NCI-H524 treated with DMSO at 0.1 percent for 48 hours (cell line): ENCODE measurements around the gene SYNDIG1.
A peak's percentile ranks its signal among the peaks of the same experiment; 100 is the strongest.

Experiments
- DNase-seq: peaks from one replicate; lab custom pipeline; 2025; lab: John Stamatoyannopoulos, UW

SYNDIG1 gene

GRCh38 chr20:24469116-24469893, at the start of gene SYNDIG1:
Gene SYNDIG1, plus strand, starts transcription at chr20:24469629. Its CDS starts 73,469 bp downstream, at chr20:24543098.
- no peak for DNase-seq

GRCh38 chr20:24419786-24420185, 49.6 kb upstream of the SYNDIG1 start:
- DNase-seq = no peak

- DNase-seq = no peak
Measured at GRCh38 chr20:24420567-24420966, 48.9 kb upstream of the SYNDIG1 start.

GRCh38 chr20:24421071-24421470, 48.4 kb upstream of the SYNDIG1 start:
- DNase-seq = no peak

- DNase-seq = no peak
Measured at GRCh38 chr20:24422091-24422760, 47.2 kb upstream of the SYNDIG1 start.

DNA sequence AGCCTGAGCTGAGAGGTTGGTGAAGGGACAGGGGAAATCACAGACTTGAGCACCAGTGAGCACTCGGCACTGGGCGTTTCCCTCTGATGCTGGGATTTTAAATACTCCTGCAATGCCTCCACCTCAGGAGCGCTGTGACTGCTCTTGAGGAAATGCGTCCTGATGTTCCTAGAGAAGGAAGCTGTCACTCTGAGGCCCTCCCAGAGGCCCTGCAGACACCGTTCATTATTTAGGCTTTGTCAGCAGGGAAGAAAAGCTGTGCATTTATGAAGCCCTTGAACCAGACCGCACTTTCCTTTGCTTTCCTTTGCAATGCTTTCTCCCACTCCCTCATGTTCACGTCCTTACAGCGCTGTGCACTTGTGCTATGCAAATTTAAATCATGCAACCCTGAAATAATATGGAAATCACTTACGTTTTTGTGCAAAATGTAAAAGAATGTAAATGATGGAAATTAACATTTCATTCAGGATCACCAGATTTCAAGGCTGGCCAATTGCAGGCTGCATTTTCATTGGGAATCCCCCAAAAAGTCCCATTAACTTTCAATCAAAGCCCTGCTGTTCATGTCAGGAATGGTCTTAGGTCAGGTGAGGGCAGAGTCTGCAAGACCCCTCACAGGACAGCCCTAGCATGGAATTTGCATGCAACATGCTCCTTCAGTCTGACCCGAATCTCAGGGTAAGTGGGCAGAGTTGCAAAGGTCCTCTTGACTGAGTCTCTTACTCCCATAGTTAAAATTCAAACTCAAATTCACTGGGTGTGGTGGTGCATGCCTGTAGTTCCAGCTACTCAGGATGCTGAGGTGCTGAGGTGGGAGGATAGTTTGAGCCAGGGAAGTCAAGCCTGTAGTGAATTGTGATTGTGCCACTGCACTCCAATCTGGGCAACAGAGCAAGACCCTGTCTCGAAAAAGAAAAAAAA, 45.8 kb upstream of the SYNDIG1 start:
- DNase-seq = no peak

- DNase-seq = no peak
Measured at GRCh38 chr20:24425523-24426135, 43.8 kb upstream of the SYNDIG1 start.

DNA sequence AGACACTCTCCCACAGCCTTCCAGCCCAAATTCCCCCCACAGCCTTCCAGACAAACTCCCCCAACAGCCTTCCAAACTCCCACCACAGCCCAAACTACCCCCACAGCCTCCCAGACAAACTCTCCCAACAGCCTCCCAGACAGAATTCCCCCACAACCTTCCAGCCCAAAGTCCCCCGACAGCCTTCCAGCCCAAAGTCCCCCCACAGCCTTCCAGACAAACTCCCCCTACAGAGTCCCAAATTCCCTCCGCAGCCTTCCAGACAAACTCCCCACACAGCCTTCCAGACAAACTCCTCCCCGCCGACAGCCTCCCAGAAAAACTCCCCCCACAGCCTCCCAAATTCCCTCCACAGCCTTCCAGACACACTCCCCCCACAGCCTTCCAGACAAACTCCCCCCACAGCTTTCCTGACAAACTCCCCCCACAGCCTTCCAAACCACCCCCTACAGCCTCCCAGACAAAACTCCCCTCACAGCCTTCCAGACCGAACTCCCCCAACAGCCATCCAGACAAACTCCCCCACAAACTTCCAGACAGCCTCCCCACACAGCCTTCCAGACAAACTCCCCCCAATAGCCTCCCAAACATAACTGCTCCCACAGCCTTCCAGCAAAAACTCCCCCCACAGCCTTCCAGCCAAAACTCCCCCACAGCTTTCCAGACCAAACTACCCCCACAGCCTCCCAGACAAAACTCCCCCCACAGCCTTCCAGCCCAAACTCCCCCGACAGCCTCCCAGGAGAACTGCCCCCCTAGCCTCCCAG, 38.0 kb upstream of the SYNDIG1 start:
- DNase-seq = no peak

GRCh38 chr20:24432046-24432442, 37.4 kb upstream of the SYNDIG1 start:
- DNase-seq = no peak

DNA sequence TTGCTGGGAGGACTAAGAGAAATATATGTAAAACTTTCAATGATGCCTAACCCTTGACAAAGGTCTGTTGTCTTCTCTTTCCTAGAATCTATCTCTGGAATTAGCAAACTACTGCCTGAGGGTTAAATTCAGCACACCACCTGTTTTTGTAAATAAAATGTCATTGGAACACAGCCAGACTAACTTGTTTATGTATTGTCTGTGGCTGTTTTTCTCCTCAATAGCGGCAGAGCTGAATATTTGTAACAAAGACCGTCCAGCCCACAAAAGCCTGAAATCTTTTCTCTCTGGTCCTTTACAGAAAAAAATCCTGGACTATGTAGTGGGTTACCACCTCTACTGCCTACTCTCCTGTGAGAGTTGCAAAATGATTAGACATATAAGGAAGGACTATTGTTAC, 33.3 kb upstream of the SYNDIG1 start:
- no peak for DNase-seq

DNA sequence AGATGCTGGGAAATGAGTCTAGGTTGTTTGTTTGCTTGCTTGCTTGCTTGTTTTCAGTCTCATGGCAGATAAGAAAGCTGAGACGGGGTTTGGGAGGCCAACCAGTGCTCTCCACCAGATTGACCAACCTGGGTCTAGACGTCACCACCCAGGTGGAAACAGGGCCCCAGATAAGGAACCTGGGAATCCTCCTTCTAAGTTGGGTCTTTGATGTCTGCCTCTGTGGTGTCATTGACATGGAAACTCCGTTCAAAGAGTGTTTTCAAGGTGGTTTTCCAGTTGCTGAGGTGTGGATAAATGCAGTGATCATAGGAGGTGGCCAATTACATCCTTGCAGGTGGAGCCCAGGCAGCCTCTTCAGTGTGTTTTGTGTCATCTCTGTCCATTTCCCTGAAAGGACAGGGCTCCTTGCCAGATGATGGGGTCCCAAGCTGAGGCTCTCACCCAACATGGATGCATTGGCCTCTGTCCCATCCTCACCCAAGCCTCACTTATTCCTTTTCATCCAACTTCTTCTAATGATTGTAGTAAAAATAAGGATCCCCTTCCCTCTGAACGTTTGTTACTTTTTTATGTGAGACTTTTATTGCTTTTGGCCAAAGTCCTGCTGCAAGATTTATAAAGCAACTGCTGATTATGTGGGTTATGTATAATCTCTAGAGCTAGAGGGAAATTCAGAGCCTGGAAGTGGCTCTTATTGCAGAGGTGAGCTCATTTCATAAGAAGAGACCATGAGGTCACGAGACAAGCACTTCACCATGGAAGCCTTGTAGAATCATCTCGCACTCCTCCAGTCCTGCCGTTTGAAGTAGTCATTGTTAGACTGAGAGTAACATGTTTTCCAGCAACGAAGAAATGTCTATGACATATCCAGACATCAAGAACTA, 32.0 kb upstream of the SYNDIG1 start:
- DNase-seq = no peak

DNA sequence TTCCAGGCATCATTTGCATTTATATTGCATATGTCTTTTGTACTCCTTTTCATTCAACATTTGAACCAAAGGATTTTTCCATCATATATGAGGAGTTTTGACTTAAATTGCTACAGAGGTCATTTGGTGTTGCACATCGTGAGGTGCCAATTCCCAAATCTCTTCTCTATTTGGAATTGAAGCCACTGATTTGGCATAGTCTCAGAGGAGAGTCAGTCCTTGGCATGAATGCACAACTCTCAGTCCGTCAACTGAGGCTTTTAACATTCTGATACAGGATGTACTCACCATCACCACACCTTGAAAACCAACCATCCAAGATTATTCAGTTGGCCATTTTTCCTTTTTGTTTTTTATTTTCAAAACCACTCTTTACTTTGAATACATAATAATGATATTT, 31.1 kb upstream of the SYNDIG1 start:
- no peak for DNase-seq

DNA sequence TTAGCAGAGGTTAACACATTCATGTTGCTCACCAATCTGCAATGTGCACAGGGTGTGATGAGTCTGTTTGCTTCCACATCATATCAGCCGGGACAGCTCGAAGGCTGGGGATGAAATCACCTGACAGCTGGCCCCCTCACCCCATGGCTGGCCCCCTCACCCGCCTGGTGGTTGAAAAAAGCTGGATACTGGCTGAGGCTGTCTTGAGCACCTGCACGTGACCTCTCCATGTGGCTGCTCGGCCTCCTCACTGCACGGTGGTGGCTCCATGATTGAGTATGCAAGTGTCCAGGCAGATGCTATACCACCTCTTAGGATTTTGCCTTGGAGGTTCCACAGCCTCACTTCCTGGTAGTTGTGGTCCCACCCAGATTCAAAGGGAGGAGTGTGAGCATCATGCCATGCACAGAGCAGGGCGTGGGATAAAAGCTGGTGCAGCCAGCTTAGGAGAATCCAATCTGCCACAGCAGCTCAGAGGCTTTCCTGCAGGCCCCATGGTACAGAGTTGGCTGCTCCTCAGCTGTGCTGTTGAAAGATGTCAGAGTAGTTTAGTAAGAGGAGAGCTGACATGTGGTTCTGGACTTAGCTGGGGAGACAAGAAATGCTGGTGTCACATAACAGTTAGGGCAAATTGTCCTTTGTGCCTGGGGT, 29.6 kb upstream of the SYNDIG1 start:
- DNase-seq = peak; percentile 10

DNA sequence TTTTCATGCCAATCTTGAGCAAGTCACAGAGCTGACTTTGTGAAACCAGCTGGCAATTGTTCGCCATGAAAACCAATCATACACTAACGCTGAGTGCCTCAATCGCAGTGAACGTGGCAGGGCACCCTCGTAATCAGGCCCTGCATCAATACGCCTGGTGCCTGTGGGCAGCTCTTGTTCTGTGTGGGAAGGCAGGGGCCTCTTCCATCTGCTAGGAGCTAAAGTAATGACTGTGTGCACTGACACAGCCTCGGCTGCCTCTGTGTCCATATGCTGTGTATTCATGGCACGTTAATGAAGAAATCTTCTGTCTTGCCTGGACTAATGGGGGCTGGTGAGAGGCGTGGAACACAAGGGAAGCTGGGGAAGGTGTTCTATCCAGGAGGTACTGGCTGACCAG, 27.8 kb upstream of the SYNDIG1 start:
- DNase-seq = no peak

DNA sequence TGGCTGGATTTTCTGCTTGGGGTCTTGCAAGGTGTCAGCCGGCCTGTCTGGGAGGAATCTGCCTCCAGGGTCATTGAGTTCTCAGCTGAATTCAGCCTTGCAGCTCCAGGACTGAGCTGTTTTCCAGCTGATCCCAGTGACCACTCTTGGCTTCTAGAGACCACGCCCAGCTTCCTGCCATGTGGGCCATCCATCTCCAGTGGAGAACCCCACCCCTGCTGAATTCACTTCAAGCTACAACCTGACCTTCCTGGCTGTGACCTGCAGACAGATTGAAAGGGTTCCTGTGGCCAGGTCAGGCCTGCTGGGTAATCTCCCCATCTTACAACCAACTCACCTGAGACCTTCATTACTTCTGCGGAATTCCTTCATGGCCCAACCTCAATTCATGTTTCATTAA, 26.5 kb upstream of the SYNDIG1 start:
- DNase-seq = no peak

DNA sequence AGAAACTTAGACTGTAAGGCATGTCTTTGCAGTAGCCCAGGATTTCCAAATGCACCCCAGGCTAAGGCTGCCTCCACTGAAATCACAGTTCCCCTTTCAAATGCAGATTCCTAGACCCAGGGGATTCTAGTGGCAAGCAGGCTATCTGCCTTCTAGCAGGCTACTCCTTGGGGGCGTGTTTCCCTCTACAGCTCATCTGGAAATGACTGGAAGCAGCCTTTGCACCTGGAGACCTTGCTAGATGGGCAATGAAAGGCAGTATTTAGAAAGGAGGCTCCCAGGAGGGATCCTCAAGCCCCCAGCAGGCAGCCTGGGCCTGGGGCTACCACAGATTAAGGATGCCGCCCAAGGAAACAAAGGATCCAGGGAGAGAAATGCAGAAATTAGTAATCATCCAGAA, 26.0 kb upstream of the SYNDIG1 start:
- DNase-seq = no peak

DNA sequence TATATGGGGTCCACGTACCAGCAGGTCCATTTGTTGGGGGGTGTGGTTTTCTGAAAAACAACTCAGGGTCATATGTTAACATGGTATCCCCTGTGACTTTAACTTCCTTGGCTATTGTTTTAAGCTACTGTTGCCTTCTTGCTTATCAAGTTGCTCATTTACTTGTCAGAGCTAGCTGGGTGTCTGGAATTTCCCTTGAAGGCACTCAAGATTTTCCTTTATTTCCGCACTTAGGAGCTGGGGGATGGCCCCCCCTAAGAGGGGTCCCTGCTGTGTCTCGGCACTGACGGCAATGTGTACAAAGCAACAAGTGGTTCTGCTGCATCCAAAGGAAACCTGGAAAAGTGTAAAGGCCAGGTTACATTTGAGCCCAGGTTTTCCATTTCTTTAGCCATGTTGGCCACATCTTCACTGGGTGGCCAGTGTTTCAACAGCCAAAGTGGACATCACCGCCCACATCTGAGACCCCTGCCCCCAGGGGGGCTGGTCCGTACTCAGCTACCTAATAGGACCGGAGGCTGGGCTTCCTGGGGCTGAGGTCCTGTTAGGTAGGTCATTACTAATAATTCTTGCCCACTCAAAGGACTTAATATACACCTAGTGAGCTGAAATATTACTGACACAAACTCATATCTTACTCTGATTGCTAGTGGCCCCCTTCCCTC, 24.8 kb upstream of the SYNDIG1 start:
- no peak for DNase-seq

DNA sequence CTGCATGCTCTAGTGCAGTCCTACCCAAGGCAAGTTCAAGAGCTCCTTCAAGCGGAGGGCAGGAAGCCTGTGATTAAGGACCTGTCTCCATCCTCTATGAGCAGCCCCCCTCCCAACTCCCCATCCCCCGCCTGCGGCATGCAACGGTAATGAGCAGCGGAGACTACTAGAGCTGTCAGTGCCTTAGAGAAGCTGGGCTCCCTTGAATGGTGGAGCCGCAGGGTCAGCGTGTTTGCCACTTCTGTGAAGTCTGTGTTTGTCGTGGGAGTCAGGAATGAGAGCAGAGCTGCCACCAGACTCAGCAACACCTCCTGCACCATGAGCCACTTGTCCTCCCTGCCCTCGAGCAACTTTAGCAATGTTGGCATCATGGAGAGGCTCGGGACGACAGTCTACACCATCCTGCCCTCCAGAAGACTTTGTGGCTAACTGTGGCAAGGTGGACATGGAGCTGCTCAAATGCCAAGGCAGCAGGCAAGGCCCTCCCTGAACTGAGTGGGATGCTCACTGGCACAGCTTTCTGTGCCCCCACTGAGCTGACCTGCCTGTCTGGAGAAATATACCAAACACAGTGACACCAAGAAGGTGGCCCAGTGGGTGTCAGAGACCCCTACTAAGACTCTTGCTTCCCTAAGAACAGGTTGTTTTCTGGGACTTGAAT, 23.8 kb upstream of the SYNDIG1 start:
- DNase-seq = no peak

DNA sequence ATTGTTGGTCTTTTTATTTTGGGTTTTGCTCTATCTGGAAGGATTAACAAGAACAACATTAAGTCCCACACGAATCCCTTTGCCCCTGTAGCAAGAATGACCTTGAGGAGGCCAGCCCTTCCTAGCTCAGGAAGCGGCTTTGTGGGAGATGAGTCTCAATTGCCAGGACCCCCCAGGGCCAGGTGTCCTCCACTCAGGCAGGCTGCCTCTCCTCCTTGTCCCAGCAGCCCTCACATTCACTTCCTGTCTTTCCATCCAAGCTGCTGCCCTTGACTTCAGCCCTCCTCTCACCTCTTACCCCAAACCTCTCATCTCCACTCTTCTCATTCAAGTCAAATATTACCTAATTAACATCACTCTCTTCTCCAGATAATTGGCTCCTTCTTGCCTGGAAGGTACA, 22.6 kb upstream of the SYNDIG1 start:
- no peak for DNase-seq
